MM.1S (cell line): Measurements from ENCODE around the gene PRKAR1B.

Source experiments
- DNase-seq: peaks from one replicate; pipeline ENCODE4 v3.0.0-alpha.2; 2015
- H2AFZ ChIP-seq: fragments of 300-600 bp; sonication (generic); 2 replicates; pipeline ENCODE4 v1.6.0; 2016; ENCODE audit warnings: antibody characterized with exemption, low read length
- H3F3A ChIP-seq: fragments of 300-600 bp; sonication (generic); 2 replicates; pipeline ENCODE4 v1.6.1; 2016; ENCODE audit warnings: mild to moderate bottlenecking, antibody characterized with exemption, low read length, moderate library complexity, mixed read lengths; ENCODE audit not compliant: insufficient read depth
- H3K27ac ChIP-seq: fragments of 300-600 bp; sonication (generic); 2 replicates; pipeline ENCODE4 v1.5.1; 2016; ENCODE audit warnings: mild to moderate bottlenecking, low read length
- H3K27me3 ChIP-seq: fragments of 300-600 bp; sonication (generic); replicated peaks from 2 replicates; pipeline ENCODE4 v1.6.0; 2016; ENCODE audit warnings: low read length; ENCODE audit not compliant: insufficient read depth
- H3K36me3 ChIP-seq: fragments of 300-600 bp; sonication (generic); replicated peaks from 2 replicates; pipeline ENCODE4 v1.6.1; 2016; ENCODE audit warnings: mild to moderate bottlenecking, low read length, mixed read lengths; ENCODE audit not compliant: insufficient read depth
- H3K4me1 ChIP-seq: fragments of 300-600 bp; sonication (generic); 2 replicates; pipeline ENCODE4 v1.6.1; 2016; ENCODE audit warnings: low read length, mixed read lengths
- H3K4me2 ChIP-seq: fragments of 300-600 bp; sonication (generic); 2 replicates; pipeline ENCODE4 v1.6.0; 2016; ENCODE audit warnings: low read depth, low read length
- H3K4me3 ChIP-seq: fragments of 300-600 bp; sonication (generic); 2 replicates; pipeline ENCODE4 v1.5.1; 2016; ENCODE audit warnings: low read length, mixed read lengths
- H3K79me2 ChIP-seq: fragments of 300-600 bp; sonication (generic); 2 replicates; pipeline ENCODE4 v1.6.1; 2016; ENCODE audit warnings: mixed run types, low read length, mixed read lengths
- H3K9ac ChIP-seq: fragments of 300-600 bp; sonication (generic); 2 replicates; pipeline ENCODE4 v1.6.1; 2016; ENCODE audit warnings: low read length, mixed read lengths
- H3K9me2 ChIP-seq: fragments of 300-600 bp; sonication (generic); replicated peaks from 2 replicates; pipeline ENCODE4 v1.6.1; 2016; ENCODE audit warnings: mild to moderate bottlenecking, low read length, mixed read lengths; ENCODE audit not compliant: insufficient read depth
- H3K9me3 ChIP-seq: fragments of 300-600 bp; sonication (generic); replicated peaks from 2 replicates; pipeline ENCODE4 v1.6.1; 2016; ENCODE audit warnings: mild to moderate bottlenecking, low read length, mixed read lengths; ENCODE audit not compliant: insufficient read depth
- H4K20me1 ChIP-seq: fragments of 300-600 bp; sonication (generic); 2 replicates; pipeline ENCODE4 v1.6.1; 2016; ENCODE audit warnings: mild to moderate bottlenecking, low read length, moderate library complexity, mixed read lengths; ENCODE audit not compliant: insufficient read depth
- EZH2 ChIP-seq: fragments of 300-600 bp; sonication (generic); optimal IDR thresholded peaks from 2 replicates; pipeline ENCODE3; 2017; ENCODE audit warnings: low read depth, mild to moderate bottlenecking, antibody characterized with exemption, low read length, mixed read lengths
- EZH2phosphoT487 ChIP-seq: fragments of 300-600 bp; sonication (generic); IDR thresholded peaks from 2 replicates; pipeline ENCODE4 v1.6.1; 2018; ENCODE audit warnings: antibody characterized with exemption, low read length
- TF ChIP-seq, protein P1 (sequence below): fragments of 300-600 bp; sonication (generic); IDR thresholded peaks from 2 replicates; pipeline ENCODE4 v1.5.1; 2016; ENCODE audit warnings: antibody characterized with exemption, low read length, mixed read lengths

Gene PRKAR1B

GRCh38 chr7:518630-519483, 208.2 kb downstream of the PRKAR1B start:
- Histone ChIP-seq H3K79me2 (no peaks in the 10 kb centered on the region), H4K20me1 (no peaks in the 10 kb centered on the region), H2AFZ (no peak overlapping the region), H3K27me3 (no peaks in the 10 kb centered on the region), H3K9me3 (no peaks in the 10 kb centered on the region), H3K9me2 (no peaks in the 10 kb centered on the region), H3K4me1 (no peaks in the 10 kb centered on the region), H3K9ac (no peak overlapping the region), H3K27ac (no peak overlapping the region), H3K36me3 (no peaks in the 10 kb centered on the region), H3K4me2 (no peak overlapping the region), H3F3A (no peaks in the 10 kb centered on the region), H3K4me3 (no peak overlapping the region)
- TF ChIP-seq EZH2 (no peak), EZH2phosphoT487 (no peak)
- TF ChIP-seq, protein P1, sequence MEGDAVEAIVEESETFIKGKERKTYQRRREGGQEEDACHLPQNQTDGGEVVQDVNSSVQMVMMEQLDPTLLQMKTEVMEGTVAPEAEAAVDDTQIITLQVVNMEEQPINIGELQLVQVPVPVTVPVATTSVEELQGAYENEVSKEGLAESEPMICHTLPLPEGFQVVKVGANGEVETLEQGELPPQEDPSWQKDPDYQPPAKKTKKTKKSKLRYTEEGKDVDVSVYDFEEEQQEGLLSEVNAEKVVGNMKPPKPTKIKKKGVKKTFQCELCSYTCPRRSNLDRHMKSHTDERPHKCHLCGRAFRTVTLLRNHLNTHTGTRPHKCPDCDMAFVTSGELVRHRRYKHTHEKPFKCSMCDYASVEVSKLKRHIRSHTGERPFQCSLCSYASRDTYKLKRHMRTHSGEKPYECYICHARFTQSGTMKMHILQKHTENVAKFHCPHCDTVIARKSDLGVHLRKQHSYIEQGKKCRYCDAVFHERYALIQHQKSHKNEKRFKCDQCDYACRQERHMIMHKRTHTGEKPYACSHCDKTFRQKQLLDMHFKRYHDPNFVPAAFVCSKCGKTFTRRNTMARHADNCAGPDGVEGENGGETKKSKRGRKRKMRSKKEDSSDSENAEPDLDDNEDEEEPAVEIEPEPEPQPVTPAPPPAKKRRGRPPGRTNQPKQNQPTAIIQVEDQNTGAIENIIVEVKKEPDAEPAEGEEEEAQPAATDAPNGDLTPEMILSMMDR, result no peak
- no peak for DNase-seq

GRCh38 chr7:517774-518629, 209.1 kb downstream of the PRKAR1B start:
- no peaks in the 10 kb centered on the region for H3K79me2 ChIP-seq
- no peak for DNase-seq
- no peak overlapping the region for H3K4me2 ChIP-seq

DNA sequence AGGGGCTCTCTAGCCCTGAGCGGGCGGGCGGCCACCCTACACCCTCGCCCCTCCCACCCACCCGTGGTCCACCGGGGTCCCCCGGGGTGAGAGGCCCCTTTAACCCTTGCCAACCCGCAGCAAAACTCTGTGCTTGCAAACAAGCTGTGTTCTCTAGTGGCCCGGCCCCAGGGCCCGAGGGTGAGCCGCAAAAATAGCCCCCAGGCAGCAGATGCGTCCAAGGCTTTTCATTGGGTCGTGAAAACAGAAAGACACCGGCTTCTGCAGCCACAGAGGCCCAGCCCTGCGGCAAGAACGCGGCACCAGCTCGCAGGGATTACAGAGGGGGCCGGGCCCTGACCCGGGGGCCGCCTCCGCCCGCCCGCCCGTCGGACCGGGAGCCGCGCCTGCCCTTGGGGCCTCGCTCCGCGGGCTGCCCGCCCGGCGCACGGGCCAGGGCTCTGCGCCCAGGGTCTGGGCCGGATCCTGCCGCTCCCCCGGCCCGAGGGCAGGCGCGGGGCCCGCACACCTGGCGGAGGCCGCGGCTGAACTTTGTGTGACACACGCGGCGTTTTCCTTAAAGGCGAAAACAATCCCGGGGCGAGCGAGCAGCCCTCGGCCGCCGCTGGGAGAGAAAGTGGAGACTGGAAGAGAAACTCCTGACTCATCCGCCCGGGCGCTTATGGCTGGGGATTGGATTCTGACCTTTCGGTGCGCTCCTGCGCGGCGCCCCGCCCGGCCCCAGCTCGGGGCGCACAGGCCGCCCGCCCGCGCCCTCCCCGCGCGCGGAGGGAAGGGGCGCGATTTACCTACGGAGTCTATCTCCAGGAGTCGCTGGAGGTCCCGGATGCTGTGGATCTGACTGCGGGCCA, 210.2 kb downstream of the PRKAR1B start:
- Histone ChIP-seq H3K9me3 (no peaks in the 10 kb centered on the region), H2AFZ (no peak overlapping the region), H4K20me1 (no peaks in the 10 kb centered on the region), H3K4me1 (no peaks in the 10 kb centered on the region), H3K79me2 (no peaks in the 10 kb centered on the region), H3K36me3 (no peaks in the 10 kb centered on the region), H3F3A (no peaks in the 10 kb centered on the region), H3K9ac (no peak overlapping the region), H3K9me2 (no peaks in the 10 kb centered on the region), H3K27ac (no peak overlapping the region), H3K27me3 (no peaks in the 10 kb centered on the region), H3K4me3 (no peak overlapping the region), H3K4me2 (no peak overlapping the region)
- DNase-seq, result no peak
- TF ChIP-seq, protein P1, result no peak
- TF ChIP-seq EZH2phosphoT487 (no peak), EZH2 (no peak)

More at GRCh38 chr7:517774-518629, 209.1 kb downstream of the PRKAR1B start:
- Histone ChIP-seq H2AFZ (no peak overlapping the region), H3K27me3 (no peaks in the 10 kb centered on the region), H3K9me2 (no peaks in the 10 kb centered on the region), H3K4me3 (no peak overlapping the region), H3K27ac (no peak overlapping the region), H3K9me3 (no peaks in the 10 kb centered on the region), H3K4me1 (no peaks in the 10 kb centered on the region), H4K20me1 (no peaks in the 10 kb centered on the region), H3F3A (no peaks in the 10 kb centered on the region), H3K9ac (no peak overlapping the region), H3K36me3 (no peaks in the 10 kb centered on the region)
- TF ChIP-seq EZH2phosphoT487, result no peak
- TF ChIP-seq EZH2, result no peak
- TF ChIP-seq, protein P1, result no peak
